HG02884 (cell line): ENCODE results near the gene SPRR1A.

ENCODE experiments used
- ATAC-seq: cut with Tn5 transposase; IDR thresholded peaks from one replicate; pipeline ENCODE4 v1.9.1; 2021; ENCODE audit warnings: mild to moderate bottlenecking, moderate library complexity; ENCODE audit not compliant: unreplicated experiment

The SPRR1A gene

GRCh38 chr1:153025797-153026196 is 41.9 kb downstream of the SPRR1A start:
- ATAC-seq: no peak

DNA sequence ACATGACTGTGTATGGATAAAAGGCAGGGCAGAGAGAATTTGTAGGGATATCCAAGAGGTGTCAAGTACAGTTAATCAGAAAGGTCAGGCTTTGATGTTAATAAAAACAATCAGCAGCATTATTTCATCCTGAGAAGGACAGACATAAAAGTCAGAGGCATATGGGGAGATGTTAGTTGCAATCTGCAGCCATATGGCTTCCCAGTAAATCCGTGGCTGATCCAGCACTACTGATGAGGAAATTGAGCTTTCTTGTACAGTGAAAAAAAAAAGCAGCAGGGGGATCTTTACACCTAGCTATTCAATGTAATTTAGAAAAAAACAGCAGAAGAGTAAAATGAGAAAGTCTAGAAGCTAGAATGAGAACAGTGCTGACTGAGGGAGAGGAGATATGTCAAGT is 44.9 kb downstream of the SPRR1A start:
- ATAC-seq: no peak

DNA sequence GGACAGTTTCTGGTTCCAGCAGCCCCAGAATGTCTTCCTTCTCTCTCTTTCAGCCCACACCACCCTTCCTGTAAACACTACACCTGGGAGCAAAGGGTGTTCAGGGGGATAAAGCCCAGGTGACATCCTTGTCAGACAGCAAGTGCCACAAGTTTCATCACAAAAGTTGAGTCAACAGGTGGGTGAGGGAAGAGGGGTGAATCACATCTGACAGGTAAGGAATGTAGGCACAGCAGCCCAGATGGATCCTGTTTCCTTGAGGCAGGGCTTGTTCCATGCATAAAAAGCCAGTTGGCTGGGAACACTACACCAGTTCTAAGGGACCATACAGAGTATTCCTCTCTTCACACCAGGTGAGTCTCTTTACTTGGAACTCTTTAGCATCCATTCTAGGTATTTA is 47.0 kb downstream of the SPRR1A start, which contains the start of gene SPRR1B:
TSS of gene SPRR1B (plus strand) at position 309 of the 400 bp plus-strand sequence. CDS start 1,143 bp downstream, outside the sequence.
- no peak for ATAC-seq

GRCh38 chr1:153032073-153032472 is 48.2 kb downstream of the SPRR1A start:
- ATAC-seq: no peak

GRCh38 chr1:153032677-153033308 is 48.9 kb downstream of the SPRR1A start:
- ATAC-seq: no peak

- no peak for ATAC-seq
Observed at GRCh38 chr1:153035211-153035610, 51.3 kb downstream of the SPRR1A start.
